Lung (tissue), 12 donors: ENCODE data around the gene RAE1. TPM values are rescaled to one million over a fixed set of nuclear protein-coding genes. Genes with fewer than 3 reads are reported as not detected.

Experiments used
- ATAC-seq: fragments of 200-7000 bp; cut with Tn5 transposase; one replicate; pipeline ENCODE4 v1.9.1; 2020; ENCODE audit warnings: moderate number of reproducible peaks; ENCODE audit not compliant: insufficient read depth, low FRiP score
- DNase-seq, 3 donors: peaks; one replicate each; pipeline ENCODE4 v3.0.0-alpha.2; 2013 to 2017
- H3K27ac ChIP-seq, 2 donors: one replicate each; pipeline ENCODE4 v1.5.1; 2013; ENCODE audit warnings: mild to moderate bottlenecking in 2 of 2, moderate library complexity in 2 of 2, control low read depth in 1 of 2, inconsistent platforms in 1 of 2, low read depth in 1 of 2, low read length in 1 of 2
- H3K27me3 ChIP-seq, 3 donors: one replicate each; pipeline ENCODE4 v1.5.1; 2013; ENCODE audit warnings: low read length in 2 of 3; ENCODE audit not compliant: control insufficient read depth in 3 of 3, insufficient read depth in 3 of 3
- H3K36me3 ChIP-seq, 4 donors: one replicate each; pipeline ENCODE4 v1.5.1; 2013; ENCODE audit warnings: low read length in 4 of 4, mild to moderate bottlenecking in 1 of 4, moderate library complexity in 1 of 4; ENCODE audit not compliant: control insufficient read depth in 4 of 4, insufficient read depth in 4 of 4
- H3K4me1 ChIP-seq, 5 donors: one replicate each; pipeline ENCODE4 v1.5.1; 2013; ENCODE audit warnings: low read length in 5 of 5, mild to moderate bottlenecking in 2 of 5, moderate library complexity in 1 of 5; ENCODE audit not compliant: control insufficient read depth in 5 of 5, insufficient read depth in 5 of 5
- H3K4me3 ChIP-seq: one replicate; pipeline ENCODE4 v1.5.1; 2013; ENCODE audit warnings: mild to moderate bottlenecking, control low read depth, moderate library complexity
- H3K9ac ChIP-seq, 2 donors: one replicate each; pipeline ENCODE4 v1.5.1; 2013; ENCODE audit warnings: low read length in 2 of 2, control low read depth in 1 of 2; ENCODE audit not compliant: insufficient read depth in 1 of 2
- H3K9me3 ChIP-seq, 4 donors: one replicate each; pipeline ENCODE4 v1.5.1; 2013; ENCODE audit warnings: low read length in 3 of 4, mild to moderate bottlenecking in 1 of 4, moderate library complexity in 1 of 4; ENCODE audit not compliant: control insufficient read depth in 4 of 4, insufficient read depth in 3 of 4
- WGBS, 2 donors: extraction: QIAGEN DNeasy Blood & Tissue Kit; methylation state at CpG; one replicate each; pipeline ENCODE4 v1.1.7; 2013; 5-methylcytosine and 5-hydroxymethylcytosine counted together
- polyA plus RNA-seq, 2 donors: library from polyadenylated mRNA; stranded (reverse); fragments of 200-250 nt; gene quantifications; one replicate each; pipeline ENCODE4 v1.2.1, GENCODE V29; 2013
- total RNA-seq, 2 donors: library from RNA; depleted of rRNA in 1 of 2; stranded (reverse); fragments of >200 nt in 1 of 2; gene quantifications; one replicate each; pipeline ENCODE4 v1.2.1, GENCODE V29; 2014 to 2021
- TF ChIP-seq, protein P1 (sequence below): IDR thresholded peaks from 2 replicates; pipeline ENCODE4 v1.5.1; 2012; ENCODE audit warnings: mild to moderate bottlenecking; ENCODE audit errors: control extremely low read depth, extremely low read depth
- donor health status: control.
- donor health status: control.
- donor health status: Bipolar disorder and iron deficiency.
- donor health status: healthy.
- donor health status: DM: yes; HTN: yes; CAD: no.

Gene RAE1
- total and polyA plus RNA-seq, 4 donors: 9.7 to 31.0 (median 20.7) TPM

DNA sequence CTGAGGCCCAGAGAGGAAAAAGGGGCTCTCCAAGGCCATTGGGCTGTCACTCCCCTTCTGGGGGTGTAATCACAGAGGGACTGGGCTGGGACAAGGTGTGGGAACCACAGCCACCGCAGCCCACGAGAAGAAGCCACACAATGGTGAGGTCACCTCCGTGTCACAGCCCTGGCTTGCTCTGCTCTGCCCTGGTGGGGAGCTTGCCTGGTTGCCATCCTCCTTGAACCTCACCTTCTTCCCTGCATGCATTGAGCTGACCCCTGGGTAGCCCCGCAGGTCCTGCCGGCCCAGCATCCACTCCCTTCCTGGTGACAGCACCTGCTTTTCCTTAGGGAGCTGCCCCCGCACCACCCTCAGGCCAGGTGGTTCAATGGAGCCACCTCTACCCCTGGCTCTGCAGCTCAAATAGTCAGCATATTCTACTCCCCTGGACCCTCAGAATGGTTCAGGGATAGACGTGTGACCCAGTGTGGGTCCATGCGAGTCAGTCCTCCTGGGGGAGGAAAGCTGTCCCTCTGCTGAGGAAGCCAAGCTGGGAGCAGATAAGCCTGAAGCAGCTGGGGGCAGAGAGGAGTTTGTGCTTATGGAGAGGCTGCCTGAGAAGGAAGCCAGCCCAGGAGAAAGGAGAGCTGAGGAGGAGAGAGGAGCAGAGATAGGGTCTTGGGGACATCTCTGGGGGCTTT, 61.4 kb downstream of the RAE1 start:
- 83 to 89% methylated on average over 8 of the region's 8 CpGs for WGBS, 2 donors
- H3K27ac ChIP-seq: no peak overlapping the region
- DNase-seq: no peak
- no peaks in the 10 kb centered on the region for H3K27me3 ChIP-seq
- peaks cover 0 to 17% (median 6%) of the 10 kb centered on the region in 4 donors for H3K36me3 ChIP-seq
- H3K4me1 ChIP-seq: peaks cover 0 to 5% (median 0%) of the 10 kb centered on the region in 5 donors
- ATAC-seq: no peak
- H3K4me3 ChIP-seq: no peak overlapping the region
- H3K9me3 ChIP-seq: peaks cover 0 to 2% (median 0%) of the 10 kb centered on the region in 4 donors
- TF ChIP-seq, protein P1, sequence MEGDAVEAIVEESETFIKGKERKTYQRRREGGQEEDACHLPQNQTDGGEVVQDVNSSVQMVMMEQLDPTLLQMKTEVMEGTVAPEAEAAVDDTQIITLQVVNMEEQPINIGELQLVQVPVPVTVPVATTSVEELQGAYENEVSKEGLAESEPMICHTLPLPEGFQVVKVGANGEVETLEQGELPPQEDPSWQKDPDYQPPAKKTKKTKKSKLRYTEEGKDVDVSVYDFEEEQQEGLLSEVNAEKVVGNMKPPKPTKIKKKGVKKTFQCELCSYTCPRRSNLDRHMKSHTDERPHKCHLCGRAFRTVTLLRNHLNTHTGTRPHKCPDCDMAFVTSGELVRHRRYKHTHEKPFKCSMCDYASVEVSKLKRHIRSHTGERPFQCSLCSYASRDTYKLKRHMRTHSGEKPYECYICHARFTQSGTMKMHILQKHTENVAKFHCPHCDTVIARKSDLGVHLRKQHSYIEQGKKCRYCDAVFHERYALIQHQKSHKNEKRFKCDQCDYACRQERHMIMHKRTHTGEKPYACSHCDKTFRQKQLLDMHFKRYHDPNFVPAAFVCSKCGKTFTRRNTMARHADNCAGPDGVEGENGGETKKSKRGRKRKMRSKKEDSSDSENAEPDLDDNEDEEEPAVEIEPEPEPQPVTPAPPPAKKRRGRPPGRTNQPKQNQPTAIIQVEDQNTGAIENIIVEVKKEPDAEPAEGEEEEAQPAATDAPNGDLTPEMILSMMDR: no peak
- H3K9ac ChIP-seq: no peak overlapping the region

DNA sequence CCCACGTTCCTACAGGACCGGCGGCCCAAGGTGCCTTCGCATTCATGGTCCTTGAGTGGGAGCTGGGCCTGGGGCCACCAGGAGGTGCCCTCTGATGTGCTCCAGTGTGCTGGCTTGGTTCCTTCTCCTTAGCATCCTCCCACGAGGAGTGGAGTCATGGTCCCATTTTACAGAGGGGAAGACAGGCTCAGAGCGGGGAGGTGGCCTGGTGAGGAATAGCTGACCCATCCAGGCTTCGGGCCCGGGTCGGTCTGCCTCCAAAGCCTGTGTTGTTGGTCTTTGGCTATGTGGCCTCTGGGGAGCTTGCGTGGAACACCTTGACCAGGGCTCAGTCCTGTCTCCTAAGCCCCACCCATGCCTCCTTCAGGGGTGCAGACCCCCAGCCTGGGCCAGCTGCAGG, 62.9 kb downstream of the RAE1 start:
- H3K4me3 ChIP-seq: no peak overlapping the region
- peaks cover 0 to 5% (median 0%) of the 10 kb centered on the region in 5 donors for H3K4me1 ChIP-seq
- TF ChIP-seq, protein P1: no peak
- peaks cover 0 to 3% (median 0%) of the 10 kb centered on the region in 4 donors for H3K36me3 ChIP-seq
- no peak for ATAC-seq
- 96 to 97% methylated on average over 10 of the region's 10 CpGs for WGBS, 2 donors
- no peaks in the 10 kb centered on the region for H3K9me3 ChIP-seq
- H3K27me3 ChIP-seq: no peaks in the 10 kb centered on the region
- no peak overlapping the region for H3K27ac ChIP-seq
- no peak overlapping the region for H3K9ac ChIP-seq
- DNase-seq: no peak

DNA sequence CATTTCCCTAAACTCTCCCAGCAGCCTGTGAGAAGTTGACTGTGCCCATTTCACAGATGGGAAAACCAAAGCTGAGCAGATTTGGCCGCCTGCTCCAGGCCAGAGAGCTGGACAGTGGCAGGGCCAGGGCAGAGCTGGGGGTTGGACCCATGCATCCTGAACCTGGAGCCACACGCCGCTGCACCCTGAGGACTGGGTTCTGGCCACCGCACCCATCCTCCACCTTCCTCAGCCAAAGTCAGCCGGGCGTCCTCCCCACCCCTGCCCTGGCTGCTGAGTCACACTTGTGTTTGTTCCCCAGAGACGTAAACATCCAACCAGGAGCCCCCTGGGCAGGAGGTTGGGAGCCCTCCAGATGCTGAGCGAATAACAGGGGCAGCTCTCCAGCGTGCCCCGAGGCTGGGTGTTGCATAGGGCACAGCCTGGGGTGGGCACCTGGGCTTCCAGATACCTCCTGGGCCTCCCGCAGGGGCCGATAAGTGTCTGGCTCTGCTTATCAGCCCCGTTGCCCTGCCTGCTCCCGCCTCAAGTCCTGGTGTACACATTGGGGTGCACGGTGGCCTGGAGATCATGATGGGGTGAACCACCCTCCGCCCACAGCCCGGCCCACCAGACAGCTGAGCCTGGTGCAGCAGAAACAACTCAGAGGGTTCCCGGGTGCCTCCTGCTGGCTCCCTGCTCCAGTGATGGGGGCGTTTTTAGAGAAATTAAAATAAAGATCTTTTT, 64.0 kb downstream of the RAE1 start:
- no peaks in the 10 kb centered on the region for H3K9me3 ChIP-seq
- H3K36me3 ChIP-seq: no peaks in the 10 kb centered on the region
- ATAC-seq (no peak), DNase-seq (peak in 1 of 3 donors; percentile 39)
- no peak overlapping the region for H3K4me3 ChIP-seq
- no peak overlapping the region for H3K27ac ChIP-seq
- peaks cover 0 to 3% (median 0%) of the 10 kb centered on the region in 5 donors for H3K4me1 ChIP-seq
- WGBS, 2 donors: 69 to 74% methylated on average over 19 of the region's 19 CpGs
- TF ChIP-seq, protein P1: no peak
- no peak overlapping the region for H3K9ac ChIP-seq
- no peaks in the 10 kb centered on the region for H3K27me3 ChIP-seq
